WI38 (cell line): Measurements from ENCODE around the gene RASSF6.
"Not testable (repeated sequence)": the region's sequence is repeated elsewhere in the genome, so short reads cannot be mapped to it uniquely, and the experiment has no call there.

ENCODE experiments used
- H3K4me3 ChIP-seq: 2 replicates; pipeline ENCODE4 v1.5.1; 2011; ENCODE audit warnings: low read depth, mild to moderate bottlenecking, control low read depth, low read length
- TF ChIP-seq, protein P1 (sequence below): IDR thresholded peaks from 2 replicates; pipeline ENCODE4 v1.5.1; 2012; ENCODE audit warnings: low read depth, mild to moderate bottlenecking, control low read depth, low read length

Gene RASSF6

DNA sequence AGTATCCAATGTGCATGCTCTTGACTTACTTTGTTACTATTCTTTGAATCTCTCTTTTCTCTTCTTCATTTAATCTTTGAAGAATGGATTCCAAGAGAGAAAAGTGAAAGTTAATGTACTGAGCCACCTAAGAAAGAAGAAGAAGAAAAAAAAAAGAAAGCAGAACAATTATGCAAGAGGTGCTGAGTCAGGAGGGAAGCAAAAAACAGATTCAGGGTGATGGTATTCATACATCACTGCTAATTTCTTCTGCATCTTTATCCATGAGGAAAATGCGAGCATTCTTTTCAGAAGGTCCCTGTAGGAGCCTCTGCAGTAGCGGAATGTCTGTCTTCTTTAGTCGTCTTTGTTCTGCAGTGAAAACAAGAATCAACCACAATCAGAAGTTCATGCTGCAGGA is 43.9 kb downstream of the RASSF6 start:
- no peak overlapping the region for H3K4me3 ChIP-seq
- TF ChIP-seq, protein P1, sequence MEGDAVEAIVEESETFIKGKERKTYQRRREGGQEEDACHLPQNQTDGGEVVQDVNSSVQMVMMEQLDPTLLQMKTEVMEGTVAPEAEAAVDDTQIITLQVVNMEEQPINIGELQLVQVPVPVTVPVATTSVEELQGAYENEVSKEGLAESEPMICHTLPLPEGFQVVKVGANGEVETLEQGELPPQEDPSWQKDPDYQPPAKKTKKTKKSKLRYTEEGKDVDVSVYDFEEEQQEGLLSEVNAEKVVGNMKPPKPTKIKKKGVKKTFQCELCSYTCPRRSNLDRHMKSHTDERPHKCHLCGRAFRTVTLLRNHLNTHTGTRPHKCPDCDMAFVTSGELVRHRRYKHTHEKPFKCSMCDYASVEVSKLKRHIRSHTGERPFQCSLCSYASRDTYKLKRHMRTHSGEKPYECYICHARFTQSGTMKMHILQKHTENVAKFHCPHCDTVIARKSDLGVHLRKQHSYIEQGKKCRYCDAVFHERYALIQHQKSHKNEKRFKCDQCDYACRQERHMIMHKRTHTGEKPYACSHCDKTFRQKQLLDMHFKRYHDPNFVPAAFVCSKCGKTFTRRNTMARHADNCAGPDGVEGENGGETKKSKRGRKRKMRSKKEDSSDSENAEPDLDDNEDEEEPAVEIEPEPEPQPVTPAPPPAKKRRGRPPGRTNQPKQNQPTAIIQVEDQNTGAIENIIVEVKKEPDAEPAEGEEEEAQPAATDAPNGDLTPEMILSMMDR = no peak

DNA sequence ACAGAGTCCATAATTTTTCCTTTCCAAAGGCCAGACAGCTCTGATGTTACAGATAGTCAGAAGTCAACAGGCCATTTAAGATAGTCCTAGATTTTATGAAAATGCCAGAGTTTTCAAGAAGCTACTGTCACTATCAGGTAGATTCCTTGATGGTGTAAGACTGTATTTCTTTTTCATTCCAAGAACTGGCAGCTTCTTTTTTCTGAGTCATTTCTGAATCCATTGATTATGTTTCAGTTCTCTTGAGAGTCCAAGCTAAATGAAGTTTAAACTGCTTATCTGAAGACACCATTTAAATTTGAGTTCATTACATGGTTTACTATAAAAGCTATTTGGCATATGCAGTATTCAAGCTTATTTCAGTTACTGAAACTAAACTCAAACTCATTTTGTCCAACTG is 44.6 kb downstream of the RASSF6 start:
- TF ChIP-seq, protein P1 = no peak
- no peak overlapping the region for H3K4me3 ChIP-seq

DNA sequence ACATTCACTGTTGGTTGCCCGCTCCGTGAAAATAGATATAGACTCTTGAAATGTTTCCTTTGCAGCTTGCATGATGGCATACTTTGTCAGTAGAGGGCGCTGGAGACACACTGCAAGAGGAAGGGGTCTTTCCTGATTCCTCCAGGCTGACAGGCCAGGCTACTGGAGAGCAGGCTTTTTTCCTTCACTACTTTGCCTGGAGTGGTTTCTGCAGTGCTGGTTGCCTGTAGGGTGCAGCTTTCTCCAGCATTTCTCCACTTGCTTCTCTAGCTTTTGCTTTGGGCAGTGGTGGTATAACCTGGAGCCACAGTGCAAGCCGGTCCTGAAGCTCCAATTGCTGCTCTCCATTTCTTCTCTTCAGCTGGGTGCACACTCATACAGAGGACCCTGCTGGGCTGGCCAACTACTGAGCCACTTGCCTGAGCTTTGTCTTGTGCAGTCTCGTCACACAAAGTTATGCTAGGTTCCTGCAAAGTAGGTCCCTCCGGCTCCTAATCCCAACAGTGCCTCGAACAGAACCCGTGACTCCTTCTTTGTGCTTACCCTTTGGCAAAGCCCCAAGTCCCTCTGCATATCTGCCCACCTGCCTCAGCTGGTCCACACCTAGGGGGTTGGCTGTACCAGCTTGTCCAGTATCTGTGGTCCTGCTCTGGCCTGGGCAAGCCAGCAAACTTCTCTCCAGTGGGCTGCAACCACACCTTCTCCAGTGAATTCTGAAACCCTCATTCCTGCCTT is 46.3 kb downstream of the RASSF6 start:
- H3K4me3 ChIP-seq = no peak overlapping the region

DNA sequence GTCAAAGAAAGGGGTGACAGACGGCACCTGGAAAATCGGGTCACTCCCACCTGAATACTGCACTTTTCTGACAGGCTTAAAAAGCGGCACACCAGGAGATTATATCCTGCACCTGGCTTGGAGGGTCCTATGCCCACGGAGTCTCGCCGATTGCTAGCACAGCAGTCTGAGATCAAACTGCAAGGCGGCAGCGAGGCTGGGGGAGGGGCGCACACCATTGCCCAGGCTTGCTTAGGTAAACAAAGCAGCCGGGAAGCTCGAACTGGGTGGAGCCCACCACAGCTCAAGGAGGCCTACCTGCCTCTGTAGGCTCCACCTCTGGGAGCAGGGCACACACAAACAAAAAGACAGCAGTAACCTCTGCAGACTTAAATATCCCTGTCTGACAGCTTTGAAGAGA is 69.4 kb downstream of the RASSF6 start:
- H3K4me3 ChIP-seq = not testable (repeated sequence)

More for the DNA sequence above, 46.3 kb downstream of the RASSF6 start:
- TF ChIP-seq, protein P1 = peak; percentile 90

DNA sequence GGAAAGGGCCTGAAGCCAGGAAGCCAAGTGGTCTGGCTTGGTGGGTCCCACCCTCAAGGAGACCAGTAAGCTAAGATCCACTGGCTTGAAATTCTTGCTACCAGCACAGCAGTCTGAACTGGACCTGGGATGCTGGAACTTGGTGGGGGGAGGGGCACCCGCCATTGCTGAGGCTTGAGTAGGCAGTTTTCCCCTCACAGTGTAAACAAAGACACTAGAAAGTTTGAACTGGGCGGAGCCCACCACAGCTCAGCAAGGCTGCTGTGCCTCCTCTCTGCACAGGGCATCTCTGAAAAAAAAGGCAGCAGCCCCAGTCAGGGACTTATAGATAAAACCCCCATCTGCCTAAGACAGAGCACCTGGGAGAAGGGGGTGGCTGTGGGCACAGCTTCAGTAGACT is 75.6 kb downstream of the RASSF6 start:
- H3K4me3 ChIP-seq = no peak overlapping the region
- TF ChIP-seq, protein P1 = no peak

DNA sequence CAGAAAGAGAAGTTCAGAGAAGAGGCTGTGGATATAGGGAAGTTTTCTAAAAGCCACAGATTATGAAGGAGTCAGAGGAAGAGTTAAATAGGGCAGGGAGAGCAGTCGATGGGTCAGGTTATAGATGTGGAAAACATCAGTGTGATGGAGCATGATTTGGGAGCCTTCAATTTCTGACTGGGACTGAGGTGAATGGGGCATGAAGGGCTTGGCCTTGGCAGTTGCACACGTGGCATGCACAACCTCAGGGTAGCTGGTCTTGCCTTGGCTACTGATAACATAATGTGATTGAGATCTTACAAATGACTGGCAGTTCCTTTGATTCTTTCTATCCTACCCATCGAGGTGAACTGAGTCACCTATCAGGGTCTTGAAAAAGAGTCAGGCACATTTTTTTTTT is 79.0 kb downstream of the RASSF6 start:
- H3K4me3 ChIP-seq = no peak overlapping the region
- TF ChIP-seq, protein P1 = no peak

DNA sequence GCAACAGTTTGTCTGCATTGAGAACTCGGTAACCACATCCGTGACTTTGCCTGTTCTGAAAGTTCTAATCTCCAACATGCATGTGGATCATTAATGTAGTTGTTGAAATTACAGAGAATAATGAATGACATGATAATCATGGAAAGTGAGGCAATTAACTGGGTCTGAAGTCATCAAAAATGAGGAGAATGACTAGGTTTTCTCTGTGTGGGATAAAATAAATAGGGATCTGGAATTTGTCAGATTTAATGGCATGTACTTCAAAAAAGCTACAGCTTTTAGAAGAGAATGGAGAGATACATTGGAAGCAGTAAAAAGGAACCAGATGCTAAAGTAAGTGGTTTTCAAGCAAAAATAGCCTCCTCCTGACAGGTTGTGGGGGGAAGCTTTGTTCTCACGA is 79.4 kb downstream of the RASSF6 start:
- TF ChIP-seq, protein P1 = no peak
- H3K4me3 ChIP-seq = no peak overlapping the region

DNA sequence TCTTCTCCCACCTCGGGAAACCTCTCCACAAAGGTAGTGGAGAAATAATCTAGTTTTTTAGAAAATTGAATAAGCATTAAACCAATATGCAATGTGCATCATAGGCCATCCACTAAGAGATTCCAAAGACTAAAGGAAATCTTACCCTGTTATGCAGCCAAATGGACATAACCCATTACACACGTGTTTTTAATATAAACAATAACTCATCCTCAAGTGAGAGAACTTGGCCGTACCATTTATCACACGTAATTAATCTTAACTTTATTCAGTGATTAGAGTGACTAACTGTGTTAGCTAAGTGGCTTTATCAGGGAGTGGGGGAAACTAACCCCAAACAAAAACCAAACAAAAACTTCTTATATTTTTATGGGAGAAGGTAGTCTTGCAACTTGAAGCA is 80.8 kb downstream of the RASSF6 start:
- TF ChIP-seq, protein P1 = no peak
- H3K4me3 ChIP-seq = no peak overlapping the region
